NCI-H82 (cell line): ENCODE data around the gene USP47.

ENCODE experiments used
- DNase-seq: peaks from one replicate; lab custom pipeline; 2025; lab: John Stamatoyannopoulos, UW

USP47 gene

DNA sequence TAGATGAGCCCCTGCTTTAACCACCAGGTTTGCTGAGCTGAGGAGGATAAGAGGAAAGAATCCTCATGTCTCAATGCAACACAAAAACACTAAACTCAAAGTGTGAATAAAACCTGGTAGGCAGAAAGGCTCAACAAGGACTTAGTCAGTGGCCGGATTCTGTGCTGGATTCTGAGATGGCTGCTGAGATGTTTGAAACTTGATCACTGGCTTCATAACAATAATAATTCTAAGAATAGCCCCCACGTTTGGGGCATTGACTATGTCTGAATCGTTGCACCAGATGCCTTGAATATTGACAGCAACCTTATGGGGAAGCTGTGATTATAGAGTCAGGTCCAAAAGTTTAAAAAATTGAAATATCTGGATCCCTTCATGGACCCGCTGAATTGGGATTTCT is 162.0 kb downstream of the USP47 start:
- DNase-seq, result no peak

DNA sequence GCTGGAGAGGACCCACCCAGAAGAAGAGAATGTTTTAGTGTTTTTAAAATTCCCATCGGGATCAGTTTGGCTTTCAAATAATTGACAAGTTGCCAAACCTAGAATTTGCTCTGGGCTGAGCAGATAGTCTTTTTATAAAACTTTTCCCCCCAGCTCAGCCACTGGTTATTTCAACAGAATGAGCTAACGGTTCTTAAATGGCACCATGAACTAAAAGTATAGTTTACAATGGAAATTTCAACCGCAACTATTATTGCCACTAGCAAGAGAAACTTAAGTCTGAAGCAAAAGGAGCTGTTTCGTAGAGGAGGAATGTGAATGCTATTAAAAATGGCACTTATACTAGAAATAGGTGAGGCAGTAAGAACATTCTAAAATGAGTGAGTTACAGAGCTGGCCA is 163.3 kb downstream of the USP47 start:
- no peak for DNase-seq

DNA sequence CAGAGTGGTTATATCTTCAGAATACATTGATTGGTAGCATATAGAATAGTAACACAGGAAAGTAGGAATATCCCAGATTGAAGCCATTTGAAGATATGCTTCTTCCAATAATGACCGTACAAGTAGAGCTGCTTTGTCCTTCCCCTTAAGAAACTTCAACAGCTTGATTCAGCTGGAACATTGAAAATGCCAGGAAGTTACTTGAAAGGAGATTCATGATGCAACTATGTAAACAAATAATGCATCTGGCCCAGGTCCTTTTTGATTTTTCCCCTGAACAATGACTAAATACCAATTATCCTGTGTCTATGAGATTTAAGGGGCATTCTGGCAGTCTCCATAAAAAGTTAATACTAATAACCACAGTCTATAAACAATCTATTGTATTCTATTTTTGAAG is 163.7 kb downstream of the USP47 start:
- DNase-seq, result no peak

DNA sequence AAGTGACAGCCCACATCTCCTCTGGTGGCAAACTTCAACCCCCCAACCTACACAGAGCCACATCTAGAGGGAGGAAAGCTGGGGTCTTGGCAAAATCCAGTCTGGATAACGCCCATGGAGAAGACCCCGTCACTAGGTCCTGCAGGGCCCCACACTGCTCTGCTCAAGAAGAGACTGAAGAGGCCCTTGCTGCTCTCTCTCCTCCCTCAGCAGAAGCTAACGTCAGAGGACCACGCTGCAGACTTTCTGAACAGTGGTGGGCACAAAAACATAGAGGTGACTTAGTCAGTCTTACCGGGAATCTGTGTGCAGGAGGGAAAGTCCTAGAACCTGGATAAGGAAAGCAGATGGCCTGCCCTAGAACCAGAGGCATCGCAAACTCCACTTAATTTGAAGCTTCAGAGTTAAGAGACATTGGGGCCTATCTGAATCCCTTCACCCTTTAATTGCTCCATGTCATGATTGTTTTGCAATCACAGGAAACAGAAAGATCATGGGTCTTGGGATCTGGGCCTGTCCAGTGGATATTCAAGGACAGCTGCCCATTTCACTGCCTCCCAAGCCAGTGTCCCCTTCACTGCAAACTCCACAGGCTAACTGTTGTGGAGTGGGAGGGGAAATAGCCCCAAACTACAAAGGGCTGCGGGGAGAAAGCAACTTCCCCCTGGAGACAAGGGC is 164.9 kb downstream of the USP47 start:
- no peak for DNase-seq

DNA sequence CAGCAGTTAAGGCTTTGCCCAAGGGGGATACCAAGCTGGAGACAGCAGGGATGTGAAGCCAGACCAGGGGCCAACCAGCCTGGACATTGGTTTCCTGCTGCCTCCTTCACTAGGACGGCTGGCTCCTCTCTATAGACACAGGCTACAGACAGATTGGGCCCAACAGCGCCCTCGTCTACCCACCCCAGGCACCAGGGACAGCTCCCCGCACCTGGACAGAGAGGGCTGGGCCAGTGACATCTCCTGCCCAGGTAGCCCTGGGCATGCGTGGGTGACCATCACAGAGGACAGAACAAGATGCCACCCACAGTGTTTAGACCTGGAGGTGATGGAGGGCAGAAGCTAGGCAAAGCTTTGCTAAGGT is 165.4 kb downstream of the USP47 start:
- no peak for DNase-seq

DNA sequence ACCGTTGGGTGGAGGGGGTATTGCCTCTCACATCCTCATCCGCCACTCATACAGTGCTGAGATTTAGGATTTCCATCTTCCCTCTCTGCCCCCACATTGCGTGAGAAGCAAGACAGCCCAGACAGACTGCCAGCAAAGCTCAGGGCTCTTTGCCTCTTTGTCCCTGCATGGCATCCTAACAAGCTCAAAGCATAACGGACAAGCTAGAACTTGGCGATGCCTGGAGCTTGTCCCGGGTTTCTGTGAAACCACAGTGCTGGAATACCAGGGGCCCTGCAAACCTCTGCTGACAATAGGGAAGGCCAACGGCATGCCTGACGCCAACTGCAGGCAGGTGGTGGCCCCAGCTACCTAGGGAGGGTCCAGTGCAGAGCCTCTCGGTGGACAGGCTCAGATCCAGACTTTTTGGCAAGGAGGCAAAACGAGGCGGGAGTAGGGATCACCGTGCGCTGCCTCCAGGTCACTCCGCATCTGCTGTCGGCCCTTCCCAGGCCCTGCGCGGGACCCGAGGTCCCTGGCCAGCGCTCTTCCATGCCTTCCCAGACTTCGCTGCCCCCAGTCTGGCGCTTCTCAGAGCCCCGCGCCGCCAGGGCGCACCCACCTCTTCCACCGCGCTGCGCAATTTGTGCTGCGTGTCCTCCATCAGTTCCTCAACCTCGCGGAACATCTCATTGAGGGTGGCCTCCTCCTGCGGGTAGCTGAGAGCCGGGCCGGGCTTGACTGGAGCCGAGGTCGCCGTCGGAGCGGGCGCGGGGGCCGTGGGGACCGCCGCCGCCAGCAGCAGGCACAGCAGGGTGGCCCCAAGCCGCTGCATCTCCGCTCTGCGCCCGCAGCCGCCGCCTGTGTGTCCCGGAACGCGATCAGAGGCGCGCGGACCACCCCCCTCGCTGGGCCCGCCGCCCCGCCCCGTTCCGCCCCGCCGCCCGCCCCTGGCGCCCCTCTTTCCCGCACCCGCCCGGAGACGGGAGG is 166.3 kb downstream of the USP47 start, which contains the start of gene DKK3:
Gene DKK3 (minus strand): TSS at position 858 of the 969 bp plus-strand sequence. CDS start 44 bp downstream, at position 814.
- DNase-seq, result no peak
